Trophoblast cell (in vitro differentiated cells and primary cell): ENCODE measurements around the gene SCMH1.
A peak's percentile ranks its signal among the peaks of the same experiment; 100 is the strongest.

Source experiments
- DNase-seq, 2 donors: peaks; one replicate each; pipeline ENCODE4 v3.0.0-alpha.2; 2016
- H2AFZ ChIP-seq: 2 replicates; pipeline ENCODE4 v1.6.1; 2013; ENCODE audit warnings: low read length, moderate library complexity, mild to moderate bottlenecking; ENCODE audit not compliant: insufficient read depth, poor library complexity
- H2AK5ac ChIP-seq: 2 replicates; pipeline ENCODE4 v1.6.1; 2013; ENCODE audit warnings: mild to moderate bottlenecking, low read length
- H2BK120ac ChIP-seq: 2 replicates; pipeline ENCODE4 v1.6.1; 2013; ENCODE audit warnings: low read length, mild to moderate bottlenecking, moderate library complexity; ENCODE audit not compliant: insufficient read depth, poor library complexity
- H2BK12ac ChIP-seq: 2 replicates; pipeline ENCODE4 v1.6.1; 2013; ENCODE audit warnings: mild to moderate bottlenecking, low read length, moderate library complexity
- H2BK5ac ChIP-seq: 2 replicates; pipeline ENCODE4 v1.6.1; 2013; ENCODE audit warnings: low read length, low read depth, moderate library complexity, mild to moderate bottlenecking; ENCODE audit not compliant: poor library complexity
- H3K14ac ChIP-seq: 2 replicates; pipeline ENCODE4 v1.6.1; 2013; ENCODE audit warnings: mild to moderate bottlenecking, low read length
- H3K18ac ChIP-seq: 2 replicates; pipeline ENCODE4 v1.6.1; 2013; ENCODE audit warnings: mild to moderate bottlenecking, low read length
- H3K23ac ChIP-seq: 2 replicates; pipeline ENCODE4 v1.6.1; 2013; ENCODE audit warnings: low read length
- H3K27ac ChIP-seq: 2 replicates; pipeline ENCODE4 v1.5.1; 2013; ENCODE audit warnings: low read depth, mild to moderate bottlenecking, inconsistent platforms, low read length, moderate library complexity
- H3K27me3 ChIP-seq: 2 replicates; pipeline ENCODE4 v1.6.1; 2013; ENCODE audit warnings: inconsistent platforms, mild to moderate bottlenecking, low read length, moderate library complexity; ENCODE audit not compliant: insufficient read depth
- H3K36me3 ChIP-seq, 2 experiments: 1 replicate in 1 of 2; 2 replicates in 1 of 2; pipeline ENCODE4 v1.6.1; 2013; ENCODE audit warnings: low read length in 2 of 2, mild to moderate bottlenecking in 2 of 2, moderate library complexity in 1 of 2; ENCODE audit not compliant: insufficient read depth in 2 of 2, control insufficient read depth in 1 of 2
- H3K4ac ChIP-seq: 2 replicates; pipeline ENCODE4 v1.6.1; 2013; ENCODE audit warnings: low read depth, mild to moderate bottlenecking, low read length, moderate library complexity
- H3K4me1 ChIP-seq, 2 experiments: 1 replicate in 1 of 2; 2 replicates in 1 of 2; pipeline ENCODE4 v1.6.1; 2013; ENCODE audit warnings: low read length in 2 of 2, mild to moderate bottlenecking in 2 of 2, moderate library complexity in 1 of 2; ENCODE audit not compliant: insufficient read depth in 2 of 2, control insufficient read depth in 1 of 2
- H3K4me2 ChIP-seq: 2 replicates; pipeline ENCODE4 v1.6.1; 2013; ENCODE audit warnings: inconsistent platforms, mild to moderate bottlenecking, low read length, moderate library complexity
- H3K4me3 ChIP-seq: 2 replicates; pipeline ENCODE4 v1.5.1; 2013; ENCODE audit warnings: mild to moderate bottlenecking, low read depth, low read length, inconsistent platforms
- H3K79me1 ChIP-seq: one replicate; pipeline ENCODE4 v1.6.1; 2013; ENCODE audit warnings: low read length
- H3K79me2 ChIP-seq: 2 replicates; pipeline ENCODE4 v1.6.1; 2013; ENCODE audit warnings: low read length, mild to moderate bottlenecking; ENCODE audit not compliant: control insufficient read depth, insufficient read depth, poor library complexity
- H3K9ac ChIP-seq: 2 replicates; pipeline ENCODE4 v1.6.1; 2013; ENCODE audit warnings: mild to moderate bottlenecking, low read length
- H3K9me3 ChIP-seq: 2 replicates; pipeline ENCODE4 v1.6.1; 2013; ENCODE audit warnings: low read depth, mild to moderate bottlenecking, control low read depth, inconsistent platforms, low read length; ENCODE audit not compliant: insufficient read depth
- H4K12ac ChIP-seq: 2 replicates; pipeline ENCODE4 v1.6.1; 2013; ENCODE audit warnings: low read depth, mild to moderate bottlenecking, low read length, moderate library complexity
- H4K8ac ChIP-seq: 2 replicates; pipeline ENCODE4 v1.6.1; 2013; ENCODE audit warnings: low read depth, mild to moderate bottlenecking, low read length, moderate library complexity
- H4K91ac ChIP-seq: one replicate; pipeline ENCODE4 v1.6.1; 2013; ENCODE audit warnings: low read depth, mild to moderate bottlenecking, low read length, moderate library complexity
- whole genome bisulfite sequencing: extraction: QIAGEN DNeasy Blood & Tissue Kit; methylation state at CpG from one replicate; pipeline ENCODE4 v1.1.7; 2013; ENCODE audit warnings: missing lambda C conversion rate; ENCODE audit not compliant: insufficient read length, insufficient coverage; ENCODE audit errors: extremely low coverage; 5-methylcytosine and 5-hydroxymethylcytosine counted together

SCMH1 gene

GRCh38 chr1:41261926-41262618 is 20.0 kb upstream of the SCMH1 start:
- no peak overlapping the region for H3K4me3 ChIP-seq
- H3K14ac ChIP-seq = no peak overlapping the region
- H3K18ac ChIP-seq = no peak overlapping the region
- no CpG with 5 or more reads among the region's 3 CpGs for WGBS
- H2AK5ac ChIP-seq = no peak overlapping the region
- H3K9ac ChIP-seq = no peak overlapping the region
- H3K79me2 ChIP-seq = no peaks in the 10 kb centered on the region
- H3K9me3 ChIP-seq = peaks cover 2% of the 10 kb centered on the region
- no peak overlapping the region for H3K27ac ChIP-seq
- no peak overlapping the region for H2AFZ ChIP-seq
- H4K91ac ChIP-seq = no peak overlapping the region
- H3K23ac ChIP-seq = no peak overlapping the region
- no peak overlapping the region for H3K4me2 ChIP-seq
- no peak for DNase-seq
- no peak overlapping the region for H2BK12ac ChIP-seq
- H2BK120ac ChIP-seq = no peak overlapping the region
- no peak overlapping the region for H3K4ac ChIP-seq
- H4K12ac ChIP-seq = no peak overlapping the region
- peaks cover 0 to 3% of the 10 kb centered on the region in 2 experiments for H3K4me1 ChIP-seq
- no peaks in the 10 kb centered on the region for H3K27me3 ChIP-seq
- no peak overlapping the region for H2BK5ac ChIP-seq
- no peaks in the 10 kb centered on the region for H3K36me3 ChIP-seq
- H3K79me1 ChIP-seq = no peaks in the 10 kb centered on the region
- no peak overlapping the region for H4K8ac ChIP-seq

- peaks cover 3% of the 10 kb centered on the region for H3K9me3 ChIP-seq
- no peak overlapping the region for H3K4me2 ChIP-seq
- H3K4me3 ChIP-seq = no peak overlapping the region
- H3K18ac ChIP-seq = no peak overlapping the region
- H4K12ac ChIP-seq = no peak overlapping the region
- H2BK120ac ChIP-seq = no peak overlapping the region
- H3K27me3 ChIP-seq = no peaks in the 10 kb centered on the region
- H4K91ac ChIP-seq = no peak overlapping the region
- no peaks in the 10 kb centered on the region for H3K79me1 ChIP-seq
- no peaks in the 10 kb centered on the region for H3K79me2 ChIP-seq
- H3K27ac ChIP-seq = no peak overlapping the region
- no peaks in the 10 kb centered on the region for H3K36me3 ChIP-seq
- WGBS = no CpG with 5 or more reads among the region's 2 CpGs
- no peak overlapping the region for H3K14ac ChIP-seq
- H4K8ac ChIP-seq = no peak overlapping the region
- no peak overlapping the region for H2AK5ac ChIP-seq
- no peak overlapping the region for H3K9ac ChIP-seq
- no peak overlapping the region for H3K4ac ChIP-seq
- DNase-seq = no peak
- H3K4me1 ChIP-seq = peaks cover 0 to 3% of the 10 kb centered on the region in 2 experiments
- no peak overlapping the region for H2AFZ ChIP-seq
- no peak overlapping the region for H2BK12ac ChIP-seq
- H3K23ac ChIP-seq = no peak overlapping the region
- H2BK5ac ChIP-seq = no peak overlapping the region
These were observed 18.7 kb upstream of the SCMH1 start for GRCh38 chr1:41260768-41261167.

- WGBS = no CpG with 5 or more reads among the region's 3 CpGs
- Histone ChIP-seq H4K8ac (no peak overlapping the region), H3K9ac (no peak overlapping the region), H3K4me3 (peak overlapping the region; percentile 14), H2AK5ac (no peak overlapping the region), H2BK12ac (no peak overlapping the region), H3K23ac (no peak overlapping the region), H2AFZ (no peak overlapping the region), H3K79me1 (no peaks in the 10 kb centered on the region), H3K4ac (no peak overlapping the region), H3K27me3 (no peaks in the 10 kb centered on the region), H3K18ac (no peak overlapping the region), H4K12ac (no peak overlapping the region), H3K4me1 (no peaks in the 10 kb centered on the region), H3K14ac (no peak overlapping the region), H3K9me3 (peaks cover 5% of the 10 kb centered on the region), H3K79me2 (no peaks in the 10 kb centered on the region), H2BK120ac (no peak overlapping the region), H3K36me3 (no peaks in the 10 kb centered on the region), H3K27ac (no peak overlapping the region), H4K91ac (no peak overlapping the region), H2BK5ac (no peak overlapping the region), H3K4me2 (no peak overlapping the region)
- DNase-seq = no peak
These were observed 17.1 kb upstream of the SCMH1 start for GRCh38 chr1:41259221-41259620.

- no peak overlapping the region for H3K23ac ChIP-seq
- H3K27me3 ChIP-seq = no peaks in the 10 kb centered on the region
- no peak overlapping the region for H4K91ac ChIP-seq
- no CpG with 5 or more reads among the region's 1 CpG for WGBS
- H3K4me3 ChIP-seq = no peak overlapping the region
- no peak overlapping the region for H4K8ac ChIP-seq
- H3K9ac ChIP-seq = no peak overlapping the region
- H3K79me2 ChIP-seq = no peaks in the 10 kb centered on the region
- no peak overlapping the region for H3K14ac ChIP-seq
- H2BK5ac ChIP-seq = no peak overlapping the region
- H2BK120ac ChIP-seq = no peak overlapping the region
- H2BK12ac ChIP-seq = no peak overlapping the region
- no peaks in the 10 kb centered on the region for H3K4me1 ChIP-seq
- H2AK5ac ChIP-seq = no peak overlapping the region
- no peak overlapping the region for H4K12ac ChIP-seq
- no peaks in the 10 kb centered on the region for H3K36me3 ChIP-seq
- no peak overlapping the region for H3K27ac ChIP-seq
- no peak overlapping the region for H3K18ac ChIP-seq
- peak in 1 of 2 donors; percentile 11 for DNase-seq
- H3K4ac ChIP-seq = no peak overlapping the region
- peaks cover 5% of the 10 kb centered on the region for H3K9me3 ChIP-seq
- no peak overlapping the region for H3K4me2 ChIP-seq
- no peaks in the 10 kb centered on the region for H3K79me1 ChIP-seq
- no peak overlapping the region for H2AFZ ChIP-seq
These were observed 13.9 kb upstream of the SCMH1 start for GRCh38 chr1:41255978-41256377.
